Fibroblast of lung (primary cell): Measurements from ENCODE around the gene RERE.

Experiments used
- CTCF ChIP-seq, 2 donors: IDR thresholded peaks in 1 of 2; conservative IDR thresholded peaks in 1 of 2; 1 replicate in 1 of 2; 2 replicates in 1 of 2; pipeline ENCODE4 v1.5.1; 2011 to 2012; ENCODE audit warnings: low read length in 2 of 2, control low read depth in 1 of 2, inconsistent platforms in 1 of 2, low read depth in 1 of 2, mild to moderate bottlenecking in 1 of 2
- EZH2 ChIP-seq: IDR thresholded peaks from 2 replicates; pipeline ENCODE4 v1.5.1; 2012; ENCODE audit warnings: low read length, control low read depth, mild to moderate bottlenecking; ENCODE audit errors: missing control alignments

DNA sequence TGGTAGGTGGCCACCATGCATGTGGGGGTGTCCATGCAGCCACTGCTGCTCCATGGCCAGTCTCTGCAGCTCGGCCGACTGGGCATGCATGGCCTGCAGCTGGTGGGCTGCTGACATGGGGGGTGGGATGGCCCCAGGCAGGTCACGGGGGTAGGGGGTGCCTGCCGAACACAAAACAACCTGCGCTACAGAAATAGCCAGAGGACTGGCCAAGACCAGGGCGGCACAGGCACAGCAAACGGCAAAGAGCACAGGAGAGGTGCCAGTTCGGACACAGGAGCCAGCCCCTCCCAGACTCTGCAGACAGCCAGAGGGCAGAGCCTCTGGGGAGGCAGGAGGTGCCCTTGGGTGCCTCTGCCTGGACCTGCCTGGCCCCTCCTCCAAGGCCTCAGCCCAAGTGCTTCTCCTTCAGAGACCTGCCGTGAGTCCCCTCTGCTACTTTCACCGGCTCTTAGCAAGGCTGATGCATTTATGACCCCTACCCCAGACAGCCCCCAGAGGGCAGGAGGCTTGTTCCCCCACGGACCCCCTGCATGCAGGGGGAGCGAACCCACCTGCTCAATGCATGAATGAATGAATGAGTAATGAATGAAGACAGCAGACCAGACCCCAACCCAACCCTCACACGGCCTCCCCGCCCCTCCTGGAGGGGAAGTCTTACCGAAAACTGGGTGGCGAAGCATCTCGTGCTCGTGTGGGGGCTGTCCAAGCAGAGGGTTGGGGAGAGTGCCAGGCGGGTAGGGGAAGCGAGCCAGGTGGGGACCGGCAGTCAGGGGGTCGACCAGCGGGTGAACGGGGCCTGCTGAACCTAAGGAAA lies 461.8 kb downstream of the RERE start:
- TF ChIP-seq CTCF (conservative IDR thresholded peaks at IDR 0.05 in 1 of 2, IDR thresholded peaks at IDR 0.05 in 1 of 2; ENCODE audit: low read depth in 1 of 2, low read length in 2 of 2) (no peak), EZH2 (no peak)
